GM21367 (cell line): Measurements from ENCODE around the gene ZC3H11A.
"Not testable (repeated sequence)": the region's sequence is repeated elsewhere in the genome, so short reads cannot be mapped to it uniquely, and the experiment has no call there.

ENCODE experiments used
- ATAC-seq: cut with Tn5 transposase; IDR thresholded peaks from one replicate; pipeline ENCODE4 v1.9.1; 2021; ENCODE audit not compliant: unreplicated experiment

ZC3H11A gene

DNA sequence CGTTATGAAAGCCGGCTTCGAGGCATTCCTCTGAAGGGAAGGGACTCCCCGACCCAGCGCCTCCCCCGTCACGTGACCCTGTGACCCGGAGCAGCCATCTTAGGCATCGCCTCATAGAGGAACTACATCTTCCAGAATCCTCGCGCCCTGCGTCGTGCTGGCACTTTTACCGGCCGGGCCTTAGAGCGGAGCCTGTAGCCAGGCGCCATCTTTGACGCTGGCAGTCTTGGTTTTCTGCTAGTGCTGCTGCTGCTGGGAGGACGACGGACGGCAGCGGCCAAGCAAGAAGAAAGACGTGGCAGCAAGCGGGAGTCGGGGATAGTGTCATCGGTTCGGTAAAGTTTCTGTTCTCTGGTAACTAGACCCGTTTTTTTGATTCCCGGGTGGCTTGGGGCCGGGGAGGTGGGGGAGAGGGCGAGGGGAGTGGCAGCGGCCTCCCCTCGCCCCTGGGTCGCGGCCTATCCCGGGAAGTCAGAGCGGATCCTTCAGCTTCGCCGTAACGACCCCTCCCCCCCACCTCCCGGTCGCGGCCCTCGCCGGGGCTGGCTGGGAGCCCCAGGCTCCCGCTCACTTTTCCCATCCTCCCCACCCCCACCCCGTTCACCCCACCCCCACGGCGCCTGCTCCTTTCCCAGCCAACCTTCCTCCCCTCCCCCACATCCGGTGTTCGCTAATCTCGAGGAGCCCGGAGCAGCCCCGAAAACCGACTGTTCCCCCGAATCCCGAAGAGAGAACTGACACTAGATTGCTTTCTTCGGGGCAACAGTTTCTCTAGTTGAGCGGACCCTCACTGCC, at the start of gene ZC3H11A, which contains the start of gene ZBED6:
Gene ZC3H11A, plus strand, starts transcription at position 183 of the 795 bp plus-strand sequence. CDS start 21,448 bp downstream, outside the sequence.
Gene ZBED6, plus strand, starts transcription at position 183 of the 795 bp plus-strand sequence. CDS start 1,900 bp downstream, outside the sequence.
- peak; percentile 93 for ATAC-seq

DNA sequence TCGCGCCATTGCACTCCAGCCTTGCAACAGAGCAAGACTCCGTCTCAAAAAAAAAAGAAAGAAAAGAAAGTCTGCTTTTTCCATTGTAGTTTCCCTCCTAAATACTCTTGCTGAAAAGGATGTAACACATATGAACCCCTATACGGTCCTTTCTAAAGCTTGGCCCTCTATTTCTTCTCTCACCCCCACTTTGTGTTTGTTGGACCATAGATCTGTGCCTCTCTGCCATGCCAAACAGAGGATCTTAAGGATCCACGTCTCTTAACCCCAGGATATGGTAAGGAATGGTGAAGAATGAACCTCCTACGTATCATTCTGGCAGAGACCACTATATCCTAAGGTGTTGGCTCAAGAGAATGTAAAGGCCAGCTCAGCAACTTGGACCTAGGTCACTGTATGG, 49.1 kb upstream of the ZC3H11A start:
- no peak for ATAC-seq

DNA sequence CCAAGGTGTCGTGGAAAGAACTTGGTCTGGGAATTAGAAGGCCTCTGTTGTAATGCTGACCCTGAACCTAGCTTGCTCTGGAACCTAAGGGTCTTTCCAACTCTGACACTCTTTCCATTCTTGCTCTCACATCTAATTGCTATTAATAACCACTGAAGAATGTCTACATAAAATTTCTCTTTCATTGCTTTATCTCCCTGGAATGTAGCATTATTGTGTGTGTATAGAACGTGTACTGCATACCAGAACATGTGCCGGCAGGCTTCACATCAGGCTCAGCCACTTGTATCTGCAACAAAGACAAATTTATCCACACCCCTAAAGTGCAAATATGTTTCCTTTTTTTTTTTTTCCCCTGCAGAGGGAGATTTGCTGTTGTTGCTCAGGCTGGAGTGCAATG, 44.4 kb upstream of the ZC3H11A start:
- no peak for ATAC-seq

DNA sequence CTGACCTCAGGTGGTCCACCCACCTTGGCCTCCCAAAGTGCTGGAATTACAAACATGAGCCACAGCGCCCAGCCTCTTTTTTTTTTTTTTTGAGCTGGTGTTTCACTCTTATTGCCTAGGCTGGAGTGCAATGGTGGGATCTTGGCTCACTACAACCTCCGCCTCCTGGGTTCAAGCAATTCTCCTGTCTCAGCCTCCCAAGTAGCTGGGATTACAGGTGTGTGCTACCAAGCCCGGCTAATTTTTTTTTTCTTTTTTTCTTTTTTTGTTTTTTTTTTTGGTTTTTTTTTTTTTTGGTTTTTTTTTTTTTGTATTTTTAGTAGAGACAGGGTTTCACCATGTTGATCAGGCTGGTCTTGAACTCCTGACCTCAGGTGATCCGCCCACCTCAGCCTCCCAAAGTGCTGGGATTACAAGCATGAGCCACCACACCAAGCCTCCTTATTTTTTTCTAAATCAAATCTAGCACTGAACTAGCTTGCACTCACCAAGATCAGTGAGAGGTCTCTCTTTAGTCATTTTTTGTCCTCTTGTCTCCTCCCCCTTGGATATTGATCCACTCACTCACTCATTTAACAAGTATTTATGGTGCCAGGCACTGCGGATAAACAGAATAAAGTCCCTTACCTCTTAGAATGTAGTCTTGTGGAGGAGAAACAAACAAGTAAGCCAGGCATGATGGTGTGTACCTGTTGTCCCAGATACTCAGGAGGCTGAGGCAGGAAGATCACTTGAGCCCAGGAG, 43.6 kb upstream of the ZC3H11A start:
- ATAC-seq = not testable (repeated sequence)

DNA sequence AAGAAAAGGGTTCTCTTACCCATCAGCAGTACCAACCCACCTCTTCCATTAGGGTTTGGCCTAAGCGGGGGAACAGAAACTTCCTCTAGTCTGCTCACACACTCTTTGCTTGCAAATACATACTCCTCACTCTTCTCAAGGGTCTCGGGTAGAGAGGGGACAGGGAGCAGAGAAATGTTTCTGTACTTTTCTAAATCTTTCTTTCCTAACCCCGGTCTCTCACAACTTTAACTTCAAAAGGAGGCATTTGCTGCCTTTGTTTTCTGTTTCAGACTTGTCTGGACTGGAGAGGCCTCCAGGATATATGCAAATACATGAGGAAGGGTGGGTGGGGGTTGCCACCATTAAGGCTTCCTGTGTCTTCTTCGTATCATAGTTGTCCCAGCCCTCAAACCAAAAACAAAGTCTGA, 41.0 kb upstream of the ZC3H11A start:
- ATAC-seq = no peak

DNA sequence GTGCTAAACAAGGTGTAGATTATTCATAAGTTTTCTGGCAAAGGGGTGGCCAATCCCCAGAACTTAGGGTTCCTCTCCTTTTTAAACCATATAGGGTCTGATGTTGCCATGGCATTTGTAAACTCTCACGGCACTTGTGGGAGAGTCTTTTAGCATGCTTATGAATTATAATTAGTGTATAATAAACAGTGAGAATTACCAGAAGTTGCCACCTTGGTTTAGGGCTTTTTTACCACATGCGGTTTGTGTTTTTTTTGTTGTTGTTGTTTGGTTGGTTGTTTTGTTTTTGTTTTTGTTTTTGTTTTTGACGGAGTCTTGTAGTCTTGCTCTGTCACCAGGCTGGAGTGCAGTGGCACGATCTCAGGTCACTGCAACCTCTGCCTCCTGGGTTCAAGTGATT, 39.4 kb upstream of the ZC3H11A start:
- no peak for ATAC-seq

DNA sequence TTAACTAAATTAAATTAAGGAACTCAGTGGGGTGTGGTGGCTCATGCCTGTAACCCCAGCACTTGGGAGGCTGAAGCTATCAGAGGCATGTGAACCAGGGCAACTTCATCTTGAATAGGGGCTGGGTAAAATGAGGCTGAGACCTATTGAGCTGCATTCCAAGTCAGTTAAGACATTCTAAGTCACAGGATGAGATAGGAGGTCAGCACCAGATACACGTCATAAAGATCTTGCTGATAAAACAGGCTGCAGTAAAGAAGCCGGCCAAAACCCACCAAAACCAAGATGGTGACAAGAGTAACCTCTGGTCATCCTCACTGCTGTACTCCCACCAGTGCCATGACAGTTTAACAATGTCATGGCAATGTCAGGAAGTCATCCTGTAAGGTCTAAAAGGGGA, 36.7 kb upstream of the ZC3H11A start:
- not testable (repeated sequence) for ATAC-seq

DNA sequence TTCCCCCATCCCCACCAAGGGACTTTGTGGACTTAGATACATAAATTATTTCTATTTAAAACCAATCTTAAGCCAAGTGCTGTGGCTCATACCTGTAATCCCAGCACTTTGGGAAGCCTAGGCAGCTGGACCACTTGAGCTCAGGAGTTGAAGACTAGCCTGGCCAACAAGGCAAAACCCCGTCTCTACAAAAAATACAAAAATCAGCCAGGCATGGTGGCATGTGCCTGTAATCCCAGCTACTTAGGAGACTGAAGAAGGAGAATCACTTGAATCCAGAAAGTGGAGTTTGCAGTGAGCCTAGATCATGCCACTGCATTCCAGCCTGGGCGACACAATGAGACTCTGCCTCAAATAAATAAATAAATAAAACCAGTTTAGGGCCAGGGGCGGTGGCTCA, 34.9 kb upstream of the ZC3H11A start:
- no peak for ATAC-seq

DNA sequence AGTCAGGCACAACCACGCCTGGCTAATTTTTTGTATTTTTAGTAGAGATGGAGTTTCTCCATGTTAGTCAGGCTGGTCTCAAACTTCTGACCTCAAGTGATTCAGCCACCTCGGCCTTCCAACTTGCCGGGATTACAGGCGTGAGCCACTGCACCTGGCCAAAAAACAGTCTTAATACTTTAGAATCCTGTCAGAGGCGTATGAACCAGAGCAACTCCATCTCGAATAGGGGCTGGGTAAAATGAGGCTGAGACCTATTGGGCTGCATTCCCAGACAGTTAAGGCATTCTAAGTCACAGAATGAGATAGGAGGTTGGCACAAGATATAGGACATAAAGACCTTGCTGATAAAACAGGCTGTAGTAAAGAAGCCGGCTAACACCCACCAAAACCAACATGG, 33.5 kb upstream of the ZC3H11A start:
- ATAC-seq = not testable (repeated sequence)

DNA sequence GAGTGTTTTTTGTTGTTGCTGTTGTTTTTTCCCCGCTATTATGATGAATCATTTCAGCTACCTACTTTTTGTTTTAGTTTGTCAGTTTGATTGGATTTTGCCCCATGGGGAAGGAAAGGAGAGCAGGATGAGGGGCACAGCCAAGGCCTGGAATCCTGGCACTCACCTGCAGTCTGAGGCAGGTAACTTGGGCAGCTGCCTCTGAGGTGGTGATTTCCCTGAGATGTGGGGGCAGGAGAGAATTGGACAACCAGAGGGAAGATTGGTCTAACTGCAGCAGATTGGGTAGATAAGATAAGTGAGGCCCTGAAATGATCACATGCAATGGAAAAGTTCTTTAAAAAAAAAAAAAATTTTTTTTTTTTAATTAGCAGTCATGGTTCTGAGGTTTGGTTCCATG, 31.9 kb upstream of the ZC3H11A start:
- ATAC-seq = no peak

DNA sequence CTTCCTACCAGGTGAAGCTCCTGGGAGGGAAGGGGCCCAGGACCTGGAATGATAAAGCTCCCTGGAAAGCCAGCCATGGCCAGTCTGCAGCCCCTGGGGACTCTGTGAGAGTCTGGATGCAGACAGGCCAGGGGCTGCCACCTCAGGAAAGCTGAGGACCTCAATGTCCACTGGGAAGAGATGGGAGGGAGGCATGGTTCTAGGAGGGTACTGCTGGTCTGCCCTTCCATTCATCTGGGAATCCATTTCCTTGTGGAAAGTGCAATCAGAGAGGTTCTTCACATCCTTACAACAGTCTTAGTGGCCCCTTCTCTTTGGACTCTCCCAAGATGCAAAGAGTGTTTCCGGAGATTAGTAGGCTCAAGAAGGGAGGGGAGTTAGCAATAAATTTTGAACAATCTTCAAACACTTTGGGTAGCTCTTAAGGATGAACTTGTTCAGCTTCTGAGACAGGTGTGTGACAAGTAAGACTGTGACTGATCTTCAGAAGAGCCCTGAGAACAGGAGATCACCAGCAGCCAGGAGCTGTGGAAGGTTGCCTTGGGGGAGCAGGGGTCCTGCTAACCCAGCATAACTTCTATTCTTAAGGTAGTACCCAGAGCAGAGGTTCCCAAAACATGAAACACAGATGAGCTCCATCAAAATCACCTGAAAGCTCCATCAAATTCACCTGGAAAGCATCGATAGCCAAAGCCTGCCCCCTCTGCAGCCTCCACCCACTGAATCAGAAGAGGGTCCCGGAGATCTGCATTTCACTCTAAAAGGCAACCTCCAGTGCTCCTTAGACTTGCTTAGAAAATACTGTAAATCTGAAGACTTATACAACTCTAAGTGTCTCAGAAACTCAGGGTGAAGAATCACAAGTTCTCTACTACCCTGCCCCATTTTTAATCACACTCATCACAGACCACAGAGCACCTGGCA, 31.1 kb upstream of the ZC3H11A start:
- ATAC-seq = no peak

DNA sequence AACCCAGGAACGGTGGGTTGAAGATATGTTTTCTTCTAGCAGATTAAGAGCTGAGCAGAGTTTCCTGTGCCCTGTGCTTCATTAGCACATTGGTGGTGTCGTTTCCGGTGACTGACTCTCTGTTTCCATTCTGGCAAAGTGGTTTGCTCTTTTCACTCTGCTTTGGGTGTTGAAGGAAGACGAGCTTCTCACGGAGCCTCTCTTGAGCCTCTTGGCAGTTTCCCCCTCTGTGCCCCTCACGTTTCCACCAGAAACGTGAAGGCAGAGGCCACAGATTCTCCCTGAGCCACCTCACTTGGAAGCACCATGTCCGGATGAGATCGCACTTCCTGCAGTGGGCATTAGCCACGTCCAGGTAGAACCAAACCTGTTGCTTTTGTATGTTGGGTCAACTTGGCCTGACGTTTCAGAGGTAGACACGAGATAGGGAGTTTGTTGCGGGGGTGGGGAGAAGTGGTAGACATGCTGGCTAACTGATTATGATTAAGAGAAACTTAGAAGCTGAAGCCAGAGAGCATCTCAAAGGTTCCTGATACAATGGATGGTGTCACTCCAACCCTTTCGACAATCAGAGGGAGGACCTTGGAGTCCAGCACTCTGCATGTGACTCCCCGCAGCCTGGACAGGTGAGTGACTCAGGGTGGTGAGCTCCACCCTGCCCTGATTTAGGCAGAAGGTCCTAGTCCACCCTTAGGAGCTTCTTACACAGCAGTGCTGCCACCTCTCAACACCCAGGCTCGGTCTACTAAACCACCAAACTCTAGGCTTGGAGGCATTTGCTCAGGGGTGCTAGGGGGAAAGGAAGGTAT, 30.2 kb upstream of the ZC3H11A start, which contains the start of gene LAX1:
Gene LAX1, plus strand, starts transcription at position 155 of the 809 bp plus-strand sequence. Its CDS starts 383 bp downstream, at position 538.
- ATAC-seq = no peak

DNA sequence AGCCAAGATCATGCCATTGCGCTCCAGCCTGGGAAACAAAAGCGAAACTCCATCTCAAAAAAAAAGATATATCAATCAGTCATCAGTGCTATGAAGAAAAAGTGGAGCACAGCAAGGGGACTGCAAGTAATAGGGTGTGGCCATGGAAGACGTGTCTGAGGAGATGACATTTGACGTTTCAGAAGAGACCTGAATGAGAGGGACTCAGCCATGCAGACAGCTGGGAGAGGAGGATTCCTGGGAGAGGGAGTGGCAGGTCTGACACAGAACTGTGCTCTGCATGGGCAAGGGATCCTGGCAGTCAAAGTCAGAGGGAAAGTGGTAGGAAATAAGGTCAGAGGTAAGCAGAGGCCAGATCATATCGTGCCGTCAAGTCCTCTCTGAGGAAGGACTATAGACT, 27.2 kb upstream of the ZC3H11A start:
- ATAC-seq = no peak

DNA sequence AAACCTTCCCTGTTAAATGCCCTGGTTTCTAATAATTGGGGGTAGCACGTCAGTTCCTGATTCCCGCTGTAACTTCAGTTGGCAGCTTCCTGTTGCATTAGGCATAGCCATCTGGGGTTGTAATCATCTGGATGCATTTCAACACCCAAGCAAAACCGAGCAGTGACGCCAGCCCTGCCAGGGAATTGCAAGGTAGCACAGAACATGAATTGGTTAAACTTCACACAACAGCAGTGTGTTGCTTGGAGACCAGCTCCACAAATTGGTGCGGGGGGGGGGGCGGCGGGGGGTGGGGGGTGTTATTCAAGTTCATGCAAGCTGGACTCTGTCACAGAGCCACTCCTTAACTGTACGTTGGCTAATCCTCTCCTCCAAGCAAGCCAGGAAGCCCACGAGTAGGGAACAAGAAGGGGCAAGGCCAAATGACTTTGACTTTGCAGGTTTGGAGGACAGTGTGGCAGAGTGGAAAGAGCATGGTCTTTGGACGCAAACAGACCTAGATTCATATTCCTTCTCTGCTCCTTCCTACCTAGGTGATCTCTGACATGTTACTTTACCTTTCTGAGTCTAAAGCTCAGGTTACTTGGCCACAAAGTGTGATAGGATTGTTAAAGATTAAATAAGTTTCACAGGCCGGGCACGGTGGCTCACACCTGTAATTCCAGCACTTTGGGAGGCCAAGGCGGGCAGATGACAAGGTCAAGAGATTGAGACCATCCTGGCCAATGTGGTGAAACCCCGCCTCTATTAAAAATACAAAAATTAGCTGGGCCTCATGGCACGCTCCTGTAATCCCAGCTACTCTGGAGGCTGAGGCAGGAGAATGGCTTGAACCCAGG, 25.7 kb upstream of the ZC3H11A start:
- ATAC-seq = no peak

DNA sequence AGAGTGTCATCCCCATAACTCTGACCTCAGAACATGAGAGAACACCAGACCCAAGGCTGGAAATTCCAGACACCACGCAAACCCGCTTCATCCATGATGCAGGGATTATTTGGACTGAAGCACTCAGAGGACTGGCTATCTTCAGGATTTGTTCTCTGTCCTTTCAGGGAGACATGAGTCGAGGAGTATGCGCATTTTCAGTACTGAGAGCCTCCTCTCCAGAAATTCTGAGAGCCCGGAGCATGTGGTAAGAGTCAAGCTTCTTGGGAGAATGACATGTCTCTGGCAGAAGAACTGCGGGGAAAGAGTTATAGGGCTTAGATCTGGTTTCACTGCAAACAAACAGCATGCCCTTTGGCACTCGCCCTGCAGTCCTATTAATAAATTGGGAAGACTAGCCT, 23.5 kb upstream of the ZC3H11A start:
- ATAC-seq = no peak

DNA sequence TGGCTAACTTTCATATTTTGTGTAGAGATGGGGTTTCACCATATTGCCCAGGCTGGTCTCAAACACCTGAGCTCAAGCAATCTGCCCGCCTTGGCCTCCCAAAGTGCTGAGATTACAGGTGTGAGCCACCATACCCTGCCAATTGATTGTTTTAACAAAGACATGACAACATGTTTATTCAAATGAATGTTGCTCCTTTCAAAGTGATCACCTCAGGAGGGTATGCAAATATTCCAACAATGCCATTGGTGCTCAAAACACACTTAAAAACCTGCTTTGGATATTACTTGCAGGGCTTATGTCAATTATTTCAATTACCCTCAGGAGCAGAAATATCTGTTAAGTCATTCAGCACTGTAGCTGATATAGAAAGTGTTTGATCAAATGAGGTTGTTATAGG, 22.6 kb upstream of the ZC3H11A start:
- no peak for ATAC-seq

DNA sequence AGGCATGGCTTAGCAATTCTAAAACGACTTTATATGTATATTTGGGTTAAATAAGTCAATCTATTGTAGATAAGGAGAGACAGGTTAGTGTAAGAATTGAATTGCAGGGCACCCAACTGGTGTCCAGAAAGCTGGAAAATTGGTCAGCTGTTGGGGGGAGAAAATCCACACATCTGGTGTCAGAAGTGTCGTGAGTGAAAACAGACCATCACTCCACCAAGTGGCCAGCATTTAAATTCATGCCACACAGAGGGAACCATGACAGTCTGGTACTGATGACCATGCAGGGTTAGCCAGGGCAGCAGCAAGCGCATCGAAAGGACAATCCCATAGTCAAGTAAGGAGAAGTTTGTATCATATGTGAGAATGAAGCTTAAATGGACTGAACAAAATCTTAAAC, 18.8 kb upstream of the ZC3H11A start:
- no peak for ATAC-seq

DNA sequence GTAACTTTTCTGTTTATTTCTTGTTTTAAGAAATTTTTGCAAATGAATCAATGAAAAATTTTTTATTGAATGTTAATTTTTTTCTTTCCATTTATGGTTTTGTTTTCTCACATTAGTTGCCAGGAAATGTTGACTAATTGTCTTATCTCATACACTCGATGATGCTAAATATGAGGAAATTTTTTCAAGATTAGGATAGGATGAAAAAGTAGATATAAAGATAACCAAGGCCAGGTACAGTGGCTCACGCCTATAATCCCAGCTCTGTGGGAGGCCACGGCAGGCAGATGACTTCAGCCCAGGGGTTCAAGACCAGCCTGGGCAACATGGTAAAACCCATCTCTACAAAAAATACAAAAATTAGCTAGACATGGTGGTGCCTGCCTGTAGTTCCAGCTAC, 17.8 kb upstream of the ZC3H11A start:
- ATAC-seq = no peak

DNA sequence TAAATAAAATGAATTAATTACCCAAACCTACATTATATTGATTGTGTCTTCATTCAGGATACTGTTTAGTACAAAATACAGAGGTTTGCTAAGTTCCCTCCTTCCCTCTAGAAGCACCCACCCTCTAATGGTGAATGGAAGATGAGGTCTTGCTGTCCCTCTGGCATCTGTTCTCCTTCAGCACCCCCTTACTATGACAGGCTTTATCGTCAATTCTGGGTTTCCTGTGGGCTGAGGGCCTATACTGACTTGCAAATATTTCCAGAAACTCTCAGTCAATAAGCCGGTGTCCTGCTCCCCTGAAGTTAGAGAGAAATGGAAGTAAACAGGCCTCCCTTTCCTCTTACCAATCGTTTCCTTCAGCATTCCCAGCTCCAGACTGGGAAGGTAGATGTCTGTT, 17.3 kb upstream of the ZC3H11A start:
- no peak for ATAC-seq
